Stimulated activated CD4-positive, alpha-beta T cell treated with anti-CD3 and anti-CD28 coated beads, Interleukin-12 subunit alpha, Interleukin-12 subunit beta, amount 100 ng/mL, for 48 hours (primary cell): ENCODE results near the gene ZFC3H1.
"Not testable (repeated sequence)": the region's sequence is repeated elsewhere in the genome, so short reads cannot be mapped to it uniquely, and the experiment has no call there.

Source experiments
- DNase-seq, 3 donors: peaks; one replicate each; pipeline ENCODE4 v3.0.0-alpha.2; 2020; ENCODE audit warnings: low read depth in 2 of 3, low spot score in 1 of 3

Gene ZFC3H1

GRCh38 chr12:71578694-71579258 is 84.9 kb downstream of the ZFC3H1 start:
- DNase-seq = no peak

- no peak for DNase-seq
Observed at GRCh38 chr12:71576496-71576895, 87.2 kb downstream of the ZFC3H1 start.

- not testable (repeated sequence) for DNase-seq
Observed at GRCh38 chr12:71569885-71570284, 93.8 kb downstream of the ZFC3H1 start.

GRCh38 chr12:71567537-71567936 is 96.1 kb downstream of the ZFC3H1 start:
- DNase-seq = no peak

- no peak for DNase-seq
Observed at GRCh38 chr12:71566655-71567054, 97.0 kb downstream of the ZFC3H1 start.

GRCh38 chr12:71565535-71565934 is 98.1 kb downstream of the ZFC3H1 start:
- DNase-seq = no peak

GRCh38 chr12:71562676-71563595 is 100.7 kb downstream of the ZFC3H1 start:
- no peak for DNase-seq
